Measurements from ENCODE around the gene HPGD.

GRCh38 chr4:174490451-174490961 is 31.8 kb downstream of the HPGD start:
- TF ChIP-seq CTCF (optimal IDR thresholded peaks at IDR 0.05 in 1 of 3, IDR thresholded peaks at IDR 0.05 in 1 of 3, conservative IDR thresholded peaks at IDR 0.05 in 1 of 3; ENCODE audit: extremely low read depth in 1 of 3, insufficient read depth in 2 of 3, low read length in 3 of 3) = no peak
- TF ChIP-seq EZH2 (IDR thresholded peaks at IDR 0.05; ENCODE audit: low read length) = no peak

Data from keratinocyte (primary cell).